Skin of body (tissue), 2 donors: ENCODE data around the gene IL15. TPM values are rescaled to one million over a fixed set of nuclear protein-coding genes. Genes with fewer than 3 reads are reported as not detected.
A peak's percentile ranks its signal among the peaks of the same experiment; 100 is the strongest.
"Not testable (repeated sequence)": the region's sequence is repeated elsewhere in the genome, so short reads cannot be mapped to it uniquely, and the experiment has no call there.

Experiments used
- DNase-seq: peaks from one replicate; lab custom pipeline; 2025; lab: John Stamatoyannopoulos, UW
- total RNA-seq: library from RNA; depleted of rRNA; stranded (reverse); fragments of >200 nt; gene quantifications from one replicate; pipeline ENCODE4 v1.2.3, GENCODE V29; 2014

The IL15 gene
- 3.8 TPM for total RNA-seq

GRCh38 chr4:141636082-141636770, at the start of gene IL15:
Gene IL15 (plus strand): TSS chr4:141636583. CDS start chr4:141719465, 82,882 bp downstream.
- no peak for DNase-seq

DNA sequence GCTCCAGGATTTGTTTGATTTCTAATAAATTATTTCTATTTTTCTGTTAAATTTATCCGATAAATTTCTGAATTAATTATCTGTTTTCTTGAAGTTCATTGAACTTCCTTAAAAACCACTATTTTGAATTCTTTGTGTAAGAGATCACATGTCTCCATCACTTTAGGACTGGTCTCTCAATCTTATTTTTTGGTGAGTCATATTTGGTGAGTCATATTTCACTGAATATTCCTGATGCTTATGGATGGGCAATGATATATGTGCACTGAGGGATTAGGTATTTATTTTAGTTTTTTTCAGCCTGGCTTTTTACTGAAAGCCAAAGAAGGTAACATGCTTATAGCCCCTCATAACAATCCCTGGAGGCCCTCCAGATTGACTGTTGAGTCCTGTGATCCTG, 48.5 kb upstream of the IL15 start:
- no peak for DNase-seq

DNA sequence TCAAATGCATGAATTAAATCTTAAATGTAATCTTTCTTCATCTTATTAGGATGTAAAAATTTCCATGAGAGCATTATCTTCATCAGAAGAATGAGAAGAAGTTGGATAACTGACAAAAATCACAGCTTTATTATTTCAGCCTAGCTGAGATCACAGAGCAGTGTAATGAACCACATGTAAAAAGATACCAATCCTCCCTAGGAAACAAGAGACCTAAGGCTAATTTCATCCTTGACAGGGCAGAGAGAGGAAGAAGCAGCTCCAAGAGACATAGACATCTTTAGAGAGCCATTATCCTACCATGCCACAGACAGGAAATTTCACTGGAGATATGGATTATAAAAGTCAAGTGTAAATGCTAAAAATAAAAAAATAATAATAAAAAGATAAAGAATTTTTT, 40.9 kb upstream of the IL15 start:
- DNase-seq: no peak

- no peak for DNase-seq
These were observed 36.5 kb upstream of the IL15 start for GRCh38 chr4:141599853-141600252.

DNA sequence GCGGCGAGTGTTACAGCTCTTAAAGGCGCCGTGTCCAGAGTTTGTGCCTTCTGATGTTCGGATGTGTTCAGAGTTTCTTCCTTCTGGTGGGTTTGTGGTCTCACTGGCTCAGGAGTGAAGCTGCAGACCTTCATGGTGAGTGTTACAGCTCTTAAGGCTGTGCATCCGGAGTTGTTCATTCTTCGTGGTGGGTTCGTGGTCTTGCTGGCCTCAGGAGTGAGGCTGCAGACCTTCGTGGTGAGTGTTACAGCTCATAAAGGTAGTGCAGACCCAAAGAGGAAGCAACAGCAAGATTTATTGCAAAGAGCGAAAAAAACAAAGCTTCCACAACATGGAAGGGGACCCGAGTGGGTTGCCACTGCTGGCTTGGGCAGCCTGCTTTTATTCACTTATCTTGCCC, 31.7 kb upstream of the IL15 start:
- DNase-seq: not testable (repeated sequence)

DNA sequence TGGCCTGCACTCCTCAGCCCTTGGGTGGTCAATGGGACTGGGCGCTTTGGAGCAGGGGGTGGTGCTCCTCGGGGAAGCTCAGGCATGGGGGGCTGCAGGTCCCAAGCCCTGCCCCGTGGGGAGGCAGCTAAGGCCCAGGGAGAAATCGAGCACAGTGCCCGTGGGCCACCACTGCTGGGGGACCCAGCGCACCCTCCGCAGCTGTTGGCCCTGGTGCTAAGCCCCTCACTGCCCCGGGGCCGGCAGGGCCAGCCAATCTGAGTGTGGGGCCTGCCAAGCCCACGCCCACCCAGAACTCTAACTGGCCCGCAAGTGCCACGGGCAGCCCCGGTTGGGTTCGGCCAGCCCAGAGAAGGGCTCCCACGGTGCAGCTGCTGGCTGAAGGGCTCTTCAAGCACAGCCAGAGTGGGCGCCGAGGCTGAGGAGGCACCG, 30.9 kb upstream of the IL15 start:
- no peak for DNase-seq

- no peak for DNase-seq
These were observed 27.1 kb upstream of the IL15 start for GRCh38 chr4:141609243-141609642.

GRCh38 chr4:141610365-141610764, 26.0 kb upstream of the IL15 start:
- DNase-seq: no peak

GRCh38 chr4:141614878-141615586, 21.4 kb upstream of the IL15 start:
- peak; percentile 11 for DNase-seq

- not testable (repeated sequence) for DNase-seq
These were observed 20.8 kb upstream of the IL15 start for GRCh38 chr4:141615587-141615918.

DNA sequence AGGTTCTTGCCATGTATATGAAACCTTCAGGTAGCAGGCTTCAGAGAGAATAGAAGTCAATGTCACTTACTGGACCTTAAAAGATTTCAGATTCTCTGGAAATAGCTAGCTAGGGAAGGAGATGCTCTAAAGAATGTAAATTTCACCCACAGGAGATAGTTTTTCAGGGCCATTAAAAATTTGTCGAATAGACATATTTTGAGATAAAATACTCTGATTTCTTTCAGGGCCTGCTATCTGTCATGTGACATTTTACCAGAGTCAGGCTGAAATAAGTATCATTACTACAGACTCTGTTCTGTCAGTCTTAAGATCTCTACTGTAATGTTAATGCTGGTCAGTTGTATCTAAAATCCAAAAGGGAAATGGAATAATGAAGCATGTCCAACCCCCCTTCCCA, 15.7 kb upstream of the IL15 start:
- no peak for DNase-seq

GRCh38 chr4:141625023-141625422, 11.4 kb upstream of the IL15 start:
- no peak for DNase-seq

DNA sequence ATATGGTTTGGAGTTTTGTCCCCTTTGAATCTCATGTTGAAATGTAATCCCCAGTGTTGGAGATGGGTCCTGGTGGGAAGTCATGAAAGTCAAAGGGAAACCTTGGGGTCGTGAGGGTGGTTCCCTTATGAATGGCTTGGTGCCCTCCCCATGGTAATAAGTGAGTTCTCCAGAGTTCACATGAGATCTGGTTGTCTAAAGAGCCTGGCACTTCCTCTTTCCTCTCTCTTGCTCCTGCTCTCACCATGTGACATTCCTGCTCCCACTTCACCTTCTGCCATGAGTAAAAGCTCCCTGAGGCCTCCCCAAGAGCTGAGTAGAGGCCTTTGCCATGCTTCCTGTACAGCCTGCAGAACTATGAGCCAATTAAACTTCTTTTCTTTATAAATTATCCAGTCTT, 5.5 kb upstream of the IL15 start:
- no peak for DNase-seq

DNA sequence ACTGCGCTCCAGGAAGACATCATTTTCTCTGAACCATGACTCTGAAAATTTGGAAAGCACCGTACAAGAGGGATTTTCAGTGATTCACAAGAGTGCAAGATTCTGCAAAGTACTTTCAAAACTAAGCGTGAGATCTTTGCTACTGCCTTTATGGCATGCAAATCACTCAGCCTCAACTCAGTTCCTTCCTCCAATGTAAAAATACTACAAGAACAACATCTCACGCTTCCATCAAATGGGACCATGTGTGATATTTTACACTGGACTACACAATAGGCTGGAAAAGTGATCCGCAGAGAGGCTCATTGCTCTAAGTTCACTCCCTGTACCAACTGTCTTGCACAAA, 674 bp upstream of the IL15 start:
- peak; percentile 30 for DNase-seq

- peak; percentile 3 for DNase-seq
These were observed 533 bp downstream of the IL15 start for GRCh38 chr4:141636771-141637460.

GRCh38 chr4:141637565-141637964, 1.2 kb downstream of the IL15 start:
- DNase-seq: no peak

DNA sequence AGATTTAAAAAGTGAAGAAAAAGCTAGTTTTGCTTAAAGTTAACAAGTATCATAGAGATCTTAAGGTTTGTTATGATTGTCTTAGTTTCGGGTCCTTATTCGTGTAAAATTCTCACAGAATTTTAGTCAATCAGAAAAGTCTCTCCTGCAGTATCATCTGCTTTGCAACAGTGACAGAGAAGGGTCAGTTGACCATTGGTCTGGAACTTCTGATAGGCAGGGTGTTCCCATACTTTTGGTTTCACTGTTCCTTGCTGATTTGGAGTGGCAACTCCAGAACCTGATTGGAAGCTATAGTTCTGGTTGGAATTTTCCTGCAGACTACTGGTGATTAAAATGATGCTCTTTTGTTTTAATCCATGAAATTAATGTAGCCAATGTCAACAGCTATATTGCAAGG, 1.8 kb downstream of the IL15 start:
- DNase-seq: no peak

DNA sequence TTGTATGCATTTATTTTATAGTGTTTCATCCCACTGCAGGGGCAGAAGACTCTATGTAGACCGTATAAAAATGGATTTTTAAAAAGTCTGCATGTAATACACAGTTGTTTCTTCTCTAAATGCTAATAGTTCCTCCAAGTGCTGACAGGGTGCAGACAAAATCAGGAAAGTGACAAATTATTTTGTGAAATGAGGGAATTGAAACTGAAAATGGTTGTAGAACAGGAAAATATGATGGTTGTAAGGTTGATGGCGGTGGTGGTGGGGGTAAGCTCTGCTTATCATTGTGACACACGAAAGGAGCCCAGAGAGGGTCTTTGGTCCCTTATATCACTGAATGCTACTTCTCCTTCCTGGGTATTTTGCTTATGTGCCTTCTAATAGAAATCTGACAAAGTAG, 4.3 kb downstream of the IL15 start:
- no peak for DNase-seq

DNA sequence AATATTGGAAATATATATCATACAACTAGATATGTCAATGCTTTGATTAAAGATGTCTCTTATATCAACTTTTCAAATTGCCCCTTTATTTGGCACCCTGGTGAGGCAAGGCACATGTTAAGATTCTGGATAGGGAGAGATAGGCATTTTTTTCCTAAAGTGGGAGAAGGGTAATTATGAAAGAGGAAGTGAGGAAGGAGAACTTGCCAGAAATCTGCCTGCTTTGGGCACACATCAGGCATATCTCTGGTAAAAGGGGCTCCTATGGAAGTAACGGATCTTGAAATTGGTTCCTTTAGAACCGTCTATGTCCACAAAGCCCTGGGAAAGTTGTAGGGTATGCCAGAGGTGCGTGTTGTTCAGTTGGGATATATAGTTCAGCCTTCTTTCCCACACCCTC, 5.7 kb downstream of the IL15 start:
- DNase-seq: no peak

- no peak for DNase-seq
These were observed 6.3 kb downstream of the IL15 start for GRCh38 chr4:141642711-141643110.

GRCh38 chr4:141643557-141643956, 7.2 kb downstream of the IL15 start:
- DNase-seq: no peak

- no peak for DNase-seq
These were observed 9.4 kb downstream of the IL15 start for GRCh38 chr4:141645611-141646340.
